Breast epithelium (tissue), 3 donors: ENCODE data around the gene SLC25A19.

Source experiments
- POLR2AphosphoS5 ChIP-seq, 3 donors: sonication (generic); formaldehyde crosslinking; IDR thresholded peaks; one replicate each; pipeline ENCODE4 v1.6.1; 2017; ENCODE audit warnings: antibody characterized with exemption in 3 of 3
- TF ChIP-seq, protein P1 (sequence below), 3 donors: fragments of 450-650 bp; IDR thresholded peaks; one replicate each; pipeline ENCODE4 v1.5.1; 2016 to 2017; ENCODE audit warnings: antibody characterized with exemption in 3 of 3, mild to moderate bottlenecking in 3 of 3, moderate library complexity in 3 of 3

GRCh38 chr17:75267411-75268232 is 21.6 kb downstream of the SLC25A19 start:
- TF ChIP-seq, protein P1, sequence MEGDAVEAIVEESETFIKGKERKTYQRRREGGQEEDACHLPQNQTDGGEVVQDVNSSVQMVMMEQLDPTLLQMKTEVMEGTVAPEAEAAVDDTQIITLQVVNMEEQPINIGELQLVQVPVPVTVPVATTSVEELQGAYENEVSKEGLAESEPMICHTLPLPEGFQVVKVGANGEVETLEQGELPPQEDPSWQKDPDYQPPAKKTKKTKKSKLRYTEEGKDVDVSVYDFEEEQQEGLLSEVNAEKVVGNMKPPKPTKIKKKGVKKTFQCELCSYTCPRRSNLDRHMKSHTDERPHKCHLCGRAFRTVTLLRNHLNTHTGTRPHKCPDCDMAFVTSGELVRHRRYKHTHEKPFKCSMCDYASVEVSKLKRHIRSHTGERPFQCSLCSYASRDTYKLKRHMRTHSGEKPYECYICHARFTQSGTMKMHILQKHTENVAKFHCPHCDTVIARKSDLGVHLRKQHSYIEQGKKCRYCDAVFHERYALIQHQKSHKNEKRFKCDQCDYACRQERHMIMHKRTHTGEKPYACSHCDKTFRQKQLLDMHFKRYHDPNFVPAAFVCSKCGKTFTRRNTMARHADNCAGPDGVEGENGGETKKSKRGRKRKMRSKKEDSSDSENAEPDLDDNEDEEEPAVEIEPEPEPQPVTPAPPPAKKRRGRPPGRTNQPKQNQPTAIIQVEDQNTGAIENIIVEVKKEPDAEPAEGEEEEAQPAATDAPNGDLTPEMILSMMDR (IDR thresholded peaks at IDR 0.05) = no peak
- no peak for TF ChIP-seq POLR2AphosphoS5 (IDR thresholded peaks at IDR 0.05)
